Prostate gland (tissue), 2 donors: ENCODE data around the gene DLG2. TPM values are rescaled to one million over a fixed set of nuclear protein-coding genes. Genes with fewer than 3 reads are reported as not detected.
"Not testable (repeated sequence)": the region's sequence is repeated elsewhere in the genome, so short reads cannot be mapped to it uniquely, and the experiment has no call there.

Experiments used
- DNase-seq: peaks from one replicate; pipeline ENCODE4 v3.0.0-alpha.2; 2019; ENCODE audit warnings: low spot score
- H3K27ac ChIP-seq, 2 donors: fragments of 200-600 bp; sonication (generic); 2 replicates each; pipeline ENCODE4 v1.5.1; 2017 to 2019
- H3K27me3 ChIP-seq: fragments of 200-600 bp; sonication (generic); replicated peaks from 2 replicates; pipeline ENCODE4 v1.5.1; 2019; ENCODE audit not compliant: insufficient read depth
- H3K36me3 ChIP-seq, 2 donors: fragments of 200-600 bp; sonication (generic); 1 replicate in 1 of 2; 2 replicates in 1 of 2; pipeline versions ENCODE4 v1.5.1 to v1.8.1; 2017 to 2019
- H3K4me1 ChIP-seq: fragments of 200-600 bp; sonication (generic); replicated peaks from 2 replicates; pipeline ENCODE4 v1.5.1; 2019
- H3K4me3 ChIP-seq, 2 donors: fragments of 200-600 bp; sonication (generic); 2 replicates each; pipeline ENCODE4 v1.5.1; 2017 to 2019
- H3K9me3 ChIP-seq: fragments of 200-600 bp; sonication (generic); 2 replicates; pipeline ENCODE4 v1.5.1; 2017
- CTCF ChIP-seq, 4 experiments: fragments of 200-600 bp in 2 of 4; fragments of 450-650 bp in 2 of 4; sonication (generic) in 2 of 4; IDR thresholded peaks; 1 replicate in 3 of 4; 2 replicates in 1 of 4; pipeline ENCODE4 v1.5.1; 2016 to 2019; ENCODE audit warnings: antibody characterized with exemption in 4 of 4, mild to moderate bottlenecking in 2 of 4, moderate library complexity in 2 of 4
- POLR2A ChIP-seq: fragments of 450-650 bp; IDR thresholded peaks from one replicate; pipeline ENCODE4 v1.6.1; 2016; ENCODE audit warnings: antibody characterized with exemption, mild to moderate bottlenecking
- POLR2AphosphoS5 ChIP-seq: sonication (generic); formaldehyde crosslinking; IDR thresholded peaks from one replicate; pipeline ENCODE4 v1.6.1; 2017; ENCODE audit warnings: antibody characterized with exemption
- WGBS: methylation state at CpG from one replicate; pipeline ENCODE4 v1.1.5; 2018; 5-methylcytosine and 5-hydroxymethylcytosine counted together
- intact Hi-C: fragments of 100-400 bp; cut with DNase I; formaldehyde crosslinking; loops from one replicate; pipeline ENCODE4 v1.14.2; 2022
- total RNA-seq, 2 donors: library from RNA; depleted of rRNA; stranded (reverse); fragments of >200 nt; gene quantifications; one replicate each; pipeline ENCODE4 v1.1.0, GENCODE V29; 2016

DLG2 gene
- total RNA-seq, 2 donors from 2014 or later: 9.8 to 16.2 TPM

- H3K4me3 ChIP-seq: no peak overlapping the region
- no peak for DNase-seq
- H3K36me3 ChIP-seq: no peaks in the 10 kb centered on the region
- H3K27ac ChIP-seq: no peak overlapping the region
- H3K4me1 ChIP-seq: no peaks in the 10 kb centered on the region
- no peaks in the 10 kb centered on the region for H3K27me3 ChIP-seq
- TF ChIP-seq POLR2A (no peak), POLR2AphosphoS5 (no peak), CTCF (IDR thresholded peaks at IDR 0.05) (no peak)
- H3K9me3 ChIP-seq: no peaks in the 10 kb centered on the region
- WGBS: 88% methylated on average over 3 of the region's 3 CpGs
- intact Hi-C loops: no loop called here
Observed at GRCh38 chr11:84855508-84856245, 771.5 kb downstream of the DLG2 start.

- H3K27ac ChIP-seq: no peak overlapping the region
- no peak for TF ChIP-seq CTCF (IDR thresholded peaks at IDR 0.05)
- no peak for TF ChIP-seq POLR2A
- no peak for TF ChIP-seq POLR2AphosphoS5
- no peaks in the 10 kb centered on the region for H3K36me3 ChIP-seq
Observed at GRCh38 chr11:84854498-84854880, 772.7 kb downstream of the DLG2 start.

GRCh38 chr11:84853841-84854497, 773.2 kb downstream of the DLG2 start:
- H3K27me3 ChIP-seq: no peaks in the 10 kb centered on the region
- H3K4me3 ChIP-seq: no peak overlapping the region
- no peak for TF ChIP-seq POLR2AphosphoS5
- no peak for TF ChIP-seq POLR2A
- TF ChIP-seq CTCF (IDR thresholded peaks at IDR 0.05): no peak
- intact Hi-C loops: no loop called here
- WGBS: 55% methylated on average over 1 of the region's 1 CpG
- no peak for DNase-seq
- H3K9me3 ChIP-seq: no peaks in the 10 kb centered on the region
- no peaks in the 10 kb centered on the region for H3K36me3 ChIP-seq
- H3K4me1 ChIP-seq: no peaks in the 10 kb centered on the region
- no peak overlapping the region for H3K27ac ChIP-seq

More at GRCh38 chr11:84854498-84854880, 772.7 kb downstream of the DLG2 start:
- Histone ChIP-seq H3K4me1 (no peaks in the 10 kb centered on the region), H3K4me3 (no peak overlapping the region), H3K27me3 (no peaks in the 10 kb centered on the region), H3K9me3 (no peaks in the 10 kb centered on the region)
- 69% methylated on average over 3 of the region's 3 CpGs for WGBS
- intact Hi-C loops: no loop called here
- DNase-seq: no peak

- no peaks in the 10 kb centered on the region for H3K27me3 ChIP-seq
- no peak overlapping the region for H3K4me3 ChIP-seq
- WGBS: 99% methylated on average over 4 of the region's 4 CpGs
- no peak for TF ChIP-seq POLR2AphosphoS5
- TF ChIP-seq POLR2A: no peak
- no peak for TF ChIP-seq CTCF (IDR thresholded peaks at IDR 0.05)
- no peak overlapping the region for H3K27ac ChIP-seq
- intact Hi-C loops: no loop called here
- no peak for DNase-seq
- no peaks in the 10 kb centered on the region for H3K9me3 ChIP-seq
- H3K36me3 ChIP-seq: no peaks in the 10 kb centered on the region
- H3K4me1 ChIP-seq: no peaks in the 10 kb centered on the region
Observed at GRCh38 chr11:84847842-84848241, 779.3 kb downstream of the DLG2 start.

- H3K4me3 ChIP-seq, DNase-seq, intact Hi-C loops, H3K9me3 ChIP-seq, H3K36me3 ChIP-seq, H3K27ac ChIP-seq, H3K27me3 ChIP-seq, H3K4me1 ChIP-seq: not testable (repeated sequence)
- 52% methylated on average over 1 of the region's 1 CpG for WGBS
Observed at GRCh38 chr11:84840201-84840600, 786.9 kb downstream of the DLG2 start.
